Stomach (tissue), 4 donors: ENCODE results near the gene EPB41L1.

Experiments
- CTCF ChIP-seq, 7 experiments: fragments of 450-650 bp in 4 of 7; fragments of 200-600 bp in 3 of 7; sonication (generic) in 3 of 7; IDR thresholded peaks; one replicate each; pipeline ENCODE4 v1.5.1; 2016 to 2019; ENCODE audit warnings: antibody characterized with exemption in 7 of 7, control low read depth in 2 of 7, mild to moderate bottlenecking in 1 of 7
- EP300 ChIP-seq: sonication (generic); formaldehyde crosslinking; IDR thresholded peaks from one replicate; pipeline ENCODE4 v1.6.1; 2017; ENCODE audit warnings: antibody characterized with exemption
- POLR2A ChIP-seq, 4 donors: fragments of 450-650 bp; IDR thresholded peaks; one replicate each; pipeline ENCODE4 v1.6.1; 2016; ENCODE audit warnings: antibody characterized with exemption in 4 of 4, control low read depth in 2 of 4, mild to moderate bottlenecking in 1 of 4, moderate library complexity in 1 of 4
- POLR2AphosphoS5 ChIP-seq, 3 donors: sonication (generic); formaldehyde crosslinking; IDR thresholded peaks; one replicate each; pipeline ENCODE4 v1.6.1; 2016; ENCODE audit warnings: antibody characterized with exemption in 3 of 3

GRCh38 chr20:36117638-36118037 is 36.9 kb upstream of the EPB41L1 start:
- TF ChIP-seq CTCF (IDR thresholded peaks at IDR 0.05) (no peak), POLR2AphosphoS5 (IDR thresholded peaks at IDR 0.05) (no peak), EP300 (no peak), POLR2A (IDR thresholded peaks at IDR 0.05) (no peak)
